PC-9 (cell line): Measurements from ENCODE around the gene PHEX.

Experiments
- CTCF ChIP-seq: fragments of 200-600 bp; sonication (generic); conservative IDR thresholded peaks from 2 replicates; pipeline ENCODE4 v1.6.1; 2017; ENCODE audit warnings: mixed run types, antibody characterized with exemption, mild to moderate bottlenecking, moderate library complexity
- EZH2 ChIP-seq: fragments of 200-600 bp; sonication (generic); IDR thresholded peaks from 2 replicates; pipeline ENCODE4 v1.8.0; 2017; ENCODE audit warnings: antibody characterized with exemption, low read depth

- TF ChIP-seq EZH2 (no peak), CTCF (no peak)
Observed at GRCh38 chrX:22059775-22060174, 27.6 kb downstream of the PHEX start.
